B cell (primary cell): ENCODE measurements around the gene CENPP. TPM values are rescaled to one million over a fixed set of nuclear protein-coding genes. Genes with fewer than 3 reads are reported as not detected.

Experiments used
- ATAC-seq: fragments of 200-7000 bp; cut with Tn5 transposase; one replicate; pipeline ENCODE4 v1.10.0; 2021; ENCODE audit warnings: low read depth, mild to moderate bottlenecking, moderate number of reproducible peaks, moderate library complexity
- CTCF ChIA-PET: fragments of 350-600 bp; sonication (Branson Sonifier 250); formaldehyde crosslinking; loops from one replicate; lab custom pipeline; 2021; ENCODE audit warnings: antibody characterized with exemption, inconsistent platforms; lab: Charles Lee
- POLR2A ChIA-PET: fragments of 350-600 bp; sonication (Branson Sonifier 250); formaldehyde crosslinking; loops from one replicate; lab custom pipeline; 2021; ENCODE audit warnings: antibody characterized with exemption; lab: Charles Lee
- DNase-seq: peaks from one replicate; pipeline ENCODE4 v3.0.0; 2013
- H2AFZ ChIP-seq: 2 replicates; pipeline ENCODE4 v1.6.1; 2012; ENCODE audit warnings: mild to moderate bottlenecking, low read depth, low read length; ENCODE audit not compliant: insufficient read depth, poor library complexity, severe bottlenecking
- H3K27ac ChIP-seq, 2 donors: 1 replicate in 1 of 2; 2 replicates in 1 of 2; pipeline ENCODE4 v1.5.1; 2012 to 2013; ENCODE audit warnings: low read length in 2 of 2, mild to moderate bottlenecking in 2 of 2, moderate library complexity in 1 of 2
- H3K27me3 ChIP-seq, 4 experiments: fragments of 200-600 bp in 1 of 4; sonication (generic) in 1 of 4; replicated peaks in 1 of 4; 1 replicate in 2 of 4; 2 replicates in 2 of 4; pipeline versions ENCODE4 v1.6.1 to v1.7.0; 2013 to 2016; ENCODE audit warnings: low read length in 3 of 4, mild to moderate bottlenecking in 2 of 4, mixed read lengths in 1 of 4, moderate library complexity in 1 of 4; ENCODE audit not compliant: insufficient read depth in 4 of 4, control insufficient read depth in 3 of 4; ENCODE audit errors: control extremely low read depth in 1 of 4
- H3K36me3 ChIP-seq, 2 experiments: replicated peaks in 1 of 2; 1 replicate in 1 of 2; 2 replicates in 1 of 2; pipeline versions ENCODE4 v1.6.1 to v1.7.1; 2013; ENCODE audit warnings: low read length in 1 of 2; ENCODE audit not compliant: insufficient read depth in 2 of 2, control insufficient read depth in 1 of 2; ENCODE audit errors: control extremely low read depth in 1 of 2, extremely low read depth in 1 of 2
- H3K4me1 ChIP-seq, 2 donors: fragments of 200-600 bp in 1 of 2; sonication (generic) in 1 of 2; 1 replicate in 1 of 2; 2 replicates in 1 of 2; pipeline versions ENCODE4 v1.5.1 to v1.6.1; 2013 to 2017; ENCODE audit warnings: low read length in 2 of 2; ENCODE audit not compliant: control insufficient read depth in 2 of 2, insufficient read depth in 2 of 2
- H3K4me2 ChIP-seq: replicated peaks from 2 replicates; pipeline ENCODE3; 2012; ENCODE audit warnings: mild to moderate bottlenecking, low read depth, low read length; ENCODE audit not compliant: poor library complexity, severe bottlenecking
- H3K4me3 ChIP-seq, 5 experiments: fragments of 200-600 bp in 1 of 5; sonication (generic) in 1 of 5; 1 replicate in 3 of 5; 2 replicates in 2 of 5; pipeline versions ENCODE4 v1.5.1 to v1.7.0; 2011 to 2016; ENCODE audit warnings: low read length in 4 of 5, mild to moderate bottlenecking in 4 of 5, low read depth in 2 of 5, control low read depth in 1 of 5, moderate library complexity in 1 of 5; ENCODE audit not compliant: insufficient read depth in 1 of 5; ENCODE audit errors: control extremely low read depth in 1 of 5, extremely low read depth in 1 of 5
- H3K79me2 ChIP-seq: fragments of 200-600 bp; sonication (generic); one replicate; pipeline ENCODE4 v1.6.0; 2016; ENCODE audit warnings: low read length; ENCODE audit not compliant: control insufficient read depth, insufficient read depth
- H3K9ac ChIP-seq: fragments of 200-600 bp; sonication (generic); 2 replicates; pipeline ENCODE4 v1.6.1; 2017; ENCODE audit warnings: mild to moderate bottlenecking, low read length, moderate library complexity
- H3K9me3 ChIP-seq, 3 donors: one replicate each; pipeline versions ENCODE4 v1.6.1 to v1.7.1; 2013; ENCODE audit warnings: low read length in 2 of 3; ENCODE audit not compliant: control insufficient read depth in 2 of 3, insufficient read depth in 1 of 3; ENCODE audit errors: control extremely low read depth in 1 of 3
- H4K20me1 ChIP-seq: 2 replicates; pipeline ENCODE4 v1.6.0; 2012; ENCODE audit warnings: mild to moderate bottlenecking, low read length; ENCODE audit not compliant: insufficient read depth, control insufficient read depth, poor library complexity, severe bottlenecking
- H3K27ac Mint-ChIP-seq: one replicate; pipeline ENCODE4 v1.8.0; 2021; ENCODE audit warnings: mixed read lengths
- H3K27me3 Mint-ChIP-seq: one replicate; pipeline ENCODE4 v1.8.0; 2021; ENCODE audit warnings: mixed read lengths
- H3K4me1 Mint-ChIP-seq: one replicate; pipeline ENCODE4 v1.8.0; 2021; ENCODE audit warnings: mixed read lengths
- H3K4me3 Mint-ChIP-seq: one replicate; pipeline ENCODE4 v1.8.0; 2021; ENCODE audit warnings: mixed read lengths
- H3K9me3 Mint-ChIP-seq: one replicate; pipeline ENCODE4 v1.8.0; 2022; ENCODE audit warnings: mixed read lengths; ENCODE audit not compliant: insufficient read depth
- EZH2 ChIP-seq: IDR thresholded peaks from 2 replicates; pipeline ENCODE4 v1.6.1; 2012; ENCODE audit warnings: borderline replicate concordance, low read depth, mild to moderate bottlenecking, moderate library complexity, low read length; ENCODE audit not compliant: insufficient read depth, poor library complexity, severe bottlenecking
- WGBS: methylation state at CpG from one replicate; pipeline ENCODE4 v1.1.5; 2013; ENCODE audit warnings: missing lambda C conversion rate; ENCODE audit not compliant: insufficient coverage; 5-methylcytosine and 5-hydroxymethylcytosine counted together
- intact Hi-C: fragments of 100-400 bp; cut with micrococcal nuclease; formaldehyde crosslinking; loops from one replicate; pipeline ENCODE4 v1.10.0; 2022
- polyA plus RNA-seq: library from polyadenylated mRNA; depleted of rRNA; stranded (reverse); fragments of >200 nt; gene quantifications from 2 replicates; pipeline ENCODE4 v1.2.3, GENCODE V29; 2012
- total RNA-seq, 2 donors: library from RNA; stranded (reverse); fragments of 120-200 nt in 1 of 2; gene quantifications; 1 replicate in 1 of 2; 2 replicates in 1 of 2; pipeline versions ENCODE4 v1.2.3 to v1.2.4, GENCODE V29; 2013 to 2022
- TF ChIP-seq, protein P1 (sequence below): fragments of 200-600 bp; IDR thresholded peaks from one replicate; pipeline ENCODE4 v1.8.0; 2022; ENCODE audit warnings: antibody characterized with exemption, mild to moderate bottlenecking

Gene CENPP
- total and polyA plus RNA-seq, 2 donors (not counting 1 experiment from before 2014, with no cell fraction given): 1.4 to 6.2 TPM

GRCh38 chr9:92333282-92333634 lies 7.5 kb downstream of the CENPP start:
- Histone ChIP-seq H3K27ac (no peak overlapping the region), H3K79me2 (peaks cover 10% of the 10 kb centered on the region), H3K9ac (no peak overlapping the region), H4K20me1 (no peaks in the 10 kb centered on the region), H3K9me3 (no peaks in the 10 kb centered on the region), H3K4me2 (no peak overlapping the region), H3K4me1 (no peaks in the 10 kb centered on the region), H2AFZ (no peak overlapping the region), H3K27me3 (no peaks in the 10 kb centered on the region), H3K36me3 (peaks cover 0 to 7% of the 10 kb centered on the region in 2 experiments), H3K4me3 (no peak overlapping the region)
- CTCF ChIA-PET: interaction anchor here (0.8 to 1.8 kb wide), 2 partner anchors 14 to 54 kb away, joined by 4 read pairs; no protein-coding TSS in a partner anchor
- Mint-ChIP-seq H3K4me3 (no peak overlapping the region), H3K27ac (no peak overlapping the region), H3K27me3 (no peaks in the 10 kb centered on the region), H3K9me3 (no peaks in the 10 kb centered on the region), H3K4me1 (no peaks in the 10 kb centered on the region)
- WGBS: 100% methylated on average over 2 of the region's 2 CpGs
- POLR2A ChIA-PET: no interaction called here
- intact Hi-C loops: no loop called here
- DNase-seq (no peak), ATAC-seq (no peak)
- TF ChIP-seq, protein P1, sequence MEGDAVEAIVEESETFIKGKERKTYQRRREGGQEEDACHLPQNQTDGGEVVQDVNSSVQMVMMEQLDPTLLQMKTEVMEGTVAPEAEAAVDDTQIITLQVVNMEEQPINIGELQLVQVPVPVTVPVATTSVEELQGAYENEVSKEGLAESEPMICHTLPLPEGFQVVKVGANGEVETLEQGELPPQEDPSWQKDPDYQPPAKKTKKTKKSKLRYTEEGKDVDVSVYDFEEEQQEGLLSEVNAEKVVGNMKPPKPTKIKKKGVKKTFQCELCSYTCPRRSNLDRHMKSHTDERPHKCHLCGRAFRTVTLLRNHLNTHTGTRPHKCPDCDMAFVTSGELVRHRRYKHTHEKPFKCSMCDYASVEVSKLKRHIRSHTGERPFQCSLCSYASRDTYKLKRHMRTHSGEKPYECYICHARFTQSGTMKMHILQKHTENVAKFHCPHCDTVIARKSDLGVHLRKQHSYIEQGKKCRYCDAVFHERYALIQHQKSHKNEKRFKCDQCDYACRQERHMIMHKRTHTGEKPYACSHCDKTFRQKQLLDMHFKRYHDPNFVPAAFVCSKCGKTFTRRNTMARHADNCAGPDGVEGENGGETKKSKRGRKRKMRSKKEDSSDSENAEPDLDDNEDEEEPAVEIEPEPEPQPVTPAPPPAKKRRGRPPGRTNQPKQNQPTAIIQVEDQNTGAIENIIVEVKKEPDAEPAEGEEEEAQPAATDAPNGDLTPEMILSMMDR: no peak
- TF ChIP-seq EZH2: no peak

GRCh38 chr9:92341578-92341977 lies 15.8 kb downstream of the CENPP start:
- ATAC-seq: no peak
- Histone ChIP-seq H3K4me3 (no peak overlapping the region), H3K27me3 (no peaks in the 10 kb centered on the region), H3K4me2 (no peak overlapping the region), H4K20me1 (no peaks in the 10 kb centered on the region), H2AFZ (no peak overlapping the region), H3K9ac (no peak overlapping the region), H3K27ac (no peak overlapping the region), H3K36me3 (peaks cover 12 to 14% of the 10 kb centered on the region in 2 experiments), H3K4me1 (no peaks in the 10 kb centered on the region), H3K79me2 (no peaks in the 10 kb centered on the region), H3K9me3 (peaks cover 0 to 6% (median 0%) of the 10 kb centered on the region in 3 donors)
- no peak for DNase-seq
- Mint-ChIP-seq H3K9me3 (no peaks in the 10 kb centered on the region), H3K27ac (no peak overlapping the region), H3K4me1 (no peaks in the 10 kb centered on the region), H3K27me3 (no peaks in the 10 kb centered on the region), H3K4me3 (no peak overlapping the region)
- ChIA-PET CTCF (no interaction called here), POLR2A (no interaction called here)
- no peak for TF ChIP-seq EZH2
- TF ChIP-seq, protein P1: no peak
- WGBS: 100% methylated on average over 1 of the region's 1 CpG
- intact Hi-C loops: no loop called here
